Liver (tissue), 9 donors: ENCODE measurements around the gene LRIT2. TPM values are rescaled to one million over a fixed set of nuclear protein-coding genes. Genes with fewer than 3 reads are reported as not detected.

Experiments
- DNase-seq: peaks from one replicate; pipeline ENCODE4 v3.0.0-alpha.2; 2017; ENCODE audit warnings: low spot score
- H3K27ac ChIP-seq, 2 donors: one replicate each; pipeline ENCODE4 v1.7.0; 2013; ENCODE audit warnings: inconsistent platforms in 2 of 2, low read length in 2 of 2, control low read depth in 1 of 2, low read depth in 1 of 2, mild to moderate bottlenecking in 1 of 2
- H3K27me3 ChIP-seq, 4 donors: one replicate each; pipeline versions ENCODE4 v1.6.1 to v1.7.0; 2013; ENCODE audit warnings: low read length in 3 of 4, inconsistent platforms in 1 of 4, mild to moderate bottlenecking in 1 of 4, moderate library complexity in 1 of 4; ENCODE audit not compliant: control insufficient read depth in 4 of 4, insufficient read depth in 4 of 4
- H3K36me3 ChIP-seq, 4 donors: one replicate each; pipeline versions ENCODE4 v1.6.1 to v1.7.0; 2013; ENCODE audit warnings: low read length in 3 of 4, mild to moderate bottlenecking in 3 of 4, low read depth in 1 of 4, moderate library complexity in 1 of 4; ENCODE audit not compliant: control insufficient read depth in 4 of 4, insufficient read depth in 3 of 4
- H3K4me1 ChIP-seq, 4 donors: one replicate each; pipeline versions ENCODE4 v1.6.1 to v1.7.0; 2013; ENCODE audit warnings: low read length in 3 of 4, mild to moderate bottlenecking in 3 of 4, moderate library complexity in 1 of 4; ENCODE audit not compliant: control insufficient read depth in 4 of 4, insufficient read depth in 4 of 4
- H3K4me3 ChIP-seq, 3 donors: one replicate each; pipeline versions ENCODE4 v1.6.1 to v1.7.0; 2013; ENCODE audit warnings: low read length in 3 of 3, control low read depth in 1 of 3, low read depth in 1 of 3, mild to moderate bottlenecking in 1 of 3
- H3K9ac ChIP-seq, 2 donors: one replicate each; pipeline ENCODE4 v1.7.0; 2013; ENCODE audit warnings: low read length in 2 of 2, mild to moderate bottlenecking in 2 of 2, moderate library complexity in 2 of 2, control low read depth in 1 of 2, low read depth in 1 of 2
- H3K9me3 ChIP-seq, 4 donors: one replicate each; pipeline versions ENCODE4 v1.6.1 to v1.7.0; 2013; ENCODE audit warnings: low read length in 3 of 4; ENCODE audit not compliant: control insufficient read depth in 4 of 4
- ATF3 ChIP-seq: IDR thresholded peaks from 2 replicates; pipeline ENCODE4 v1.6.1; 2016; ENCODE audit warnings: antibody characterized with exemption
- CTCF ChIP-seq: fragments of 150-350 bp; IDR thresholded peaks from 2 replicates; pipeline ENCODE4 v1.5.1; 2017; ENCODE audit warnings: improper control_type of control experiment, low read depth, low read length; ENCODE audit not compliant: missing input control
- EGR1 ChIP-seq, 2 donors: IDR thresholded peaks; 2 replicates each; pipeline ENCODE4 v1.6.1; 2016 to 2018; ENCODE audit warnings: antibody characterized with exemption in 2 of 2, low read depth in 2 of 2
- FOXA1 ChIP-seq: IDR thresholded peaks from 2 replicates; pipeline ENCODE4 v1.6.1; 2016; ENCODE audit warnings: antibody characterized with exemption
- FOXA2 ChIP-seq: IDR thresholded peaks from 2 replicates; pipeline ENCODE4 v1.6.1; 2016; ENCODE audit warnings: antibody characterized with exemption
- GABPA ChIP-seq, 2 donors: IDR thresholded peaks in 1 of 2; conservative IDR thresholded peaks in 1 of 2; 2 replicates each; pipeline ENCODE4 v1.6.1; 2016; ENCODE audit warnings: antibody characterized with exemption in 2 of 2, mild to moderate bottlenecking in 1 of 2, moderate library complexity in 1 of 2
- HNF4A ChIP-seq, 2 donors: conservative IDR thresholded peaks; 2 replicates each; pipeline ENCODE4 v1.6.1; 2016; ENCODE audit warnings: antibody characterized with exemption in 2 of 2, mild to moderate bottlenecking in 2 of 2
- HNF4G ChIP-seq: IDR thresholded peaks from 2 replicates; pipeline ENCODE4 v1.6.1; 2016; ENCODE audit warnings: antibody characterized with exemption
- JUND ChIP-seq, 2 donors: IDR thresholded peaks; 2 replicates each; pipeline ENCODE4 v1.6.1; 2016; ENCODE audit warnings: antibody characterized with exemption in 2 of 2
- MAX ChIP-seq: IDR thresholded peaks from 2 replicates; pipeline ENCODE4 v1.6.1; 2016; ENCODE audit warnings: antibody characterized with exemption
- NR2F2 ChIP-seq: IDR thresholded peaks from 2 replicates; pipeline ENCODE4 v1.6.1; 2016; ENCODE audit warnings: antibody characterized with exemption
- RAD21 ChIP-seq, 2 donors: IDR thresholded peaks; 2 replicates each; pipeline ENCODE4 v1.6.1; 2016; ENCODE audit warnings: antibody characterized with exemption in 2 of 2, mild to moderate bottlenecking in 2 of 2
- REST ChIP-seq: IDR thresholded peaks from 2 replicates; pipeline ENCODE4 v1.6.1; 2016; ENCODE audit warnings: antibody characterized with exemption, mild to moderate bottlenecking
- RXRA ChIP-seq, 2 donors: IDR thresholded peaks; 2 replicates each; pipeline ENCODE4 v1.6.1; 2017 to 2018; ENCODE audit warnings: antibody characterized with exemption in 2 of 2, mild to moderate bottlenecking in 1 of 2
- SP1 ChIP-seq: IDR thresholded peaks from 2 replicates; pipeline ENCODE4 v1.6.1; 2018; ENCODE audit warnings: antibody characterized with exemption, mild to moderate bottlenecking
- TAF1 ChIP-seq: conservative IDR thresholded peaks from 2 replicates; pipeline ENCODE4 v1.6.1; 2016; ENCODE audit warnings: antibody characterized with exemption, mild to moderate bottlenecking
- YY1 ChIP-seq: IDR thresholded peaks from 2 replicates; pipeline ENCODE4 v1.6.1; 2016; ENCODE audit warnings: antibody characterized with exemption, mild to moderate bottlenecking
- ZBTB33 ChIP-seq: IDR thresholded peaks from 2 replicates; pipeline ENCODE4 v1.6.1; 2016; ENCODE audit warnings: antibody characterized with exemption
- WGBS: extraction: QIAGEN DNeasy Blood & Tissue Kit; methylation state at CpG from one replicate; pipeline ENCODE4 v1.1.7; 2013; 5-methylcytosine and 5-hydroxymethylcytosine counted together
- polyA plus RNA-seq, 2 donors: library from polyadenylated mRNA; stranded (reverse) in 1 of 2; unstranded in 1 of 2; fragments of 200-250 nt in 1 of 2; fragments of >200 nt in 1 of 2; fragmentation: Nextera tagmentation in 1 of 2; extraction: Ambion mirVana in 1 of 2; gene quantifications; one replicate each; pipeline versions ENCODE4 v1.2.1 to v1.2.3, GENCODE V29; 2013 to 2015
- total RNA-seq, 2 donors: library from RNA; depleted of rRNA; stranded (reverse); fragments of >200 nt; gene quantifications; one replicate each; pipeline ENCODE4 v1.2.3, GENCODE V29; 2014
- donor health status: healthy.
- donor health status: healthy.
- donor health status: healthy.
- donor health status: healthy.
- donor health status: healthy.

Gene LRIT2
- total and polyA plus RNA-seq, 4 donors, result not detected

GRCh38 chr10:84263716-84264115 is 38.4 kb upstream of the LRIT2 start (continued):
- no peak for TF ChIP-seq GABPA (IDR thresholded peaks at IDR 0.05 in 1 of 2, conservative IDR thresholded peaks at IDR 0.05 in 1 of 2)
- no peak for TF ChIP-seq NR2F2
- no peak for TF ChIP-seq RAD21 (IDR thresholded peaks at IDR 0.05)
- no peak for TF ChIP-seq YY1
- TF ChIP-seq TAF1, result no peak
- TF ChIP-seq CTCF, result no peak
- TF ChIP-seq EGR1 (IDR thresholded peaks at IDR 0.05; ENCODE audit: low read depth in 2 of 2), result no peak
- no peak for TF ChIP-seq JUND (IDR thresholded peaks at IDR 0.05)

GRCh38 chr10:84262190-84262956 is 37.0 kb upstream of the LRIT2 start:
- Histone ChIP-seq H3K4me1 (no peaks in the 10 kb centered on the region), H3K27ac (no peak overlapping the region), H3K4me3 (no peak overlapping the region), H3K36me3 (no peaks in the 10 kb centered on the region), H3K27me3 (no peaks in the 10 kb centered on the region), H3K9ac (no peak overlapping the region), H3K9me3 (no peaks in the 10 kb centered on the region)
- no peak for DNase-seq
- WGBS, result 78% methylated on average over 13 of the region's 13 CpGs
- no peak for TF ChIP-seq FOXA1
- no peak for TF ChIP-seq MAX
- no peak for TF ChIP-seq NR2F2
- TF ChIP-seq YY1, result no peak
- TF ChIP-seq REST, result no peak
- TF ChIP-seq RAD21 (IDR thresholded peaks at IDR 0.05), result no peak
- no peak for TF ChIP-seq ATF3
- TF ChIP-seq FOXA2, result no peak
- no peak for TF ChIP-seq EGR1 (IDR thresholded peaks at IDR 0.05; ENCODE audit: low read depth in 2 of 2)
- no peak for TF ChIP-seq TAF1
- TF ChIP-seq CTCF, result no peak
- TF ChIP-seq HNF4A (conservative IDR thresholded peaks at IDR 0.05), result no peak
- TF ChIP-seq JUND (IDR thresholded peaks at IDR 0.05), result no peak
- TF ChIP-seq HNF4G, result no peak
- TF ChIP-seq ZBTB33, result no peak
- TF ChIP-seq RXRA (IDR thresholded peaks at IDR 0.05), result no peak
- no peak for TF ChIP-seq SP1
